Tibial nerve (tissue), 4 donors: ENCODE results near the gene SLC22A12. TPM values are rescaled to one million over a fixed set of nuclear protein-coding genes. Genes with fewer than 3 reads are reported as not detected.

ENCODE experiments used
- DNase-seq, 2 donors: peaks; one replicate each; pipeline ENCODE4 v3.0.0-alpha.2; 2019; ENCODE audit warnings: low spot score in 2 of 2
- H3K27ac ChIP-seq, 4 donors: fragments of 200-600 bp; sonication (generic) in 3 of 4; one replicate each; pipeline ENCODE4 v1.5.1; 2017 to 2019; ENCODE audit warnings: mild to moderate bottlenecking in 1 of 4
- H3K27me3 ChIP-seq, 2 donors: fragments of 200-600 bp; sonication (generic) in 1 of 2; one replicate each; pipeline versions ENCODE4 v1.5.1 to v1.6.0; 2017 to 2019
- H3K36me3 ChIP-seq, 3 donors: fragments of 200-600 bp; sonication (generic); one replicate each; pipeline ENCODE4 v1.5.1; 2018 to 2019
- H3K4me1 ChIP-seq, 4 donors: fragments of 200-600 bp; sonication (generic) in 3 of 4; one replicate each; pipeline ENCODE4 v1.5.1; 2017 to 2019
- H3K4me3 ChIP-seq, 4 donors: fragments of 200-600 bp; sonication (generic) in 3 of 4; one replicate each; pipeline ENCODE4 v1.5.1; 2017 to 2019; ENCODE audit warnings: mild to moderate bottlenecking in 1 of 4, moderate library complexity in 1 of 4
- H3K9me3 ChIP-seq, 4 donors: fragments of 200-600 bp; sonication (generic) in 3 of 4; one replicate each; pipeline ENCODE4 v1.5.1; 2017 to 2019
- CTCF ChIP-seq, 5 experiments: fragments of 200-600 bp in 3 of 5; fragments of 450-650 bp in 2 of 5; sonication (generic) in 3 of 5; IDR thresholded peaks; one replicate each; pipeline ENCODE4 v1.5.1; 2016 to 2019; ENCODE audit warnings: antibody characterized with exemption in 5 of 5, mild to moderate bottlenecking in 3 of 5, moderate library complexity in 2 of 5
- EP300 ChIP-seq, 2 donors: sonication (generic); formaldehyde crosslinking; IDR thresholded peaks; one replicate each; pipeline ENCODE4 v1.6.1; 2017; ENCODE audit warnings: antibody characterized with exemption in 2 of 2, mild to moderate bottlenecking in 1 of 2
- POLR2A ChIP-seq, 2 donors: fragments of 450-650 bp; IDR thresholded peaks; one replicate each; pipeline ENCODE4 v1.6.1; 2017; ENCODE audit warnings: antibody characterized with exemption in 2 of 2, mild to moderate bottlenecking in 2 of 2, moderate library complexity in 2 of 2
- WGBS, 2 donors: methylation state at CpG; one replicate each; pipeline ENCODE4 v1.1.5; 2018; 5-methylcytosine and 5-hydroxymethylcytosine counted together
- total RNA-seq, 4 donors: library from RNA; depleted of rRNA; stranded (reverse); fragments of >200 nt; gene quantifications; one replicate each; pipeline ENCODE4 v1.1.0, GENCODE V29; 2016

The SLC22A12 gene
- total RNA-seq, 4 donors from 2014 or later, result 0.30 TPM; not detected in 3

- no peak for DNase-seq
Measured at GRCh38 chr11:64566915-64567891, 23.8 kb upstream of the SLC22A12 start.

GRCh38 chr11:64568041-64568571 is 22.9 kb upstream of the SLC22A12 start:
- no peaks in the 10 kb centered on the region for H3K36me3 ChIP-seq
- H3K4me3 ChIP-seq, result no peak overlapping the region
- no peaks in the 10 kb centered on the region for H3K27me3 ChIP-seq
- WGBS, 2 donors, result 81 to 83% methylated on average over 27 to 31 of the region's 34 CpGs
- DNase-seq, result no peak
- H3K9me3 ChIP-seq, result no peaks in the 10 kb centered on the region
- no peak for TF ChIP-seq POLR2A (IDR thresholded peaks at IDR 0.05)
- no peak for TF ChIP-seq CTCF (IDR thresholded peaks at IDR 0.05)
- no peak for TF ChIP-seq EP300 (IDR thresholded peaks at IDR 0.05)
- peaks cover 0 to 14% (median 7%) of the 10 kb centered on the region in 4 donors for H3K4me1 ChIP-seq
- no peak overlapping the region for H3K27ac ChIP-seq

More at GRCh38 chr11:64566915-64567891, 23.8 kb upstream of the SLC22A12 start:
- Histone ChIP-seq H3K36me3 (no peaks in the 10 kb centered on the region), H3K4me1 (peaks cover 0 to 14% (median 7%) of the 10 kb centered on the region in 4 donors), H3K4me3 (no peak overlapping the region), H3K27me3 (no peaks in the 10 kb centered on the region), H3K27ac (peak overlapping the region in 1 of 4 donors; percentile 14), H3K9me3 (no peaks in the 10 kb centered on the region)
- TF ChIP-seq EP300 (IDR thresholded peaks at IDR 0.05) (no peak), POLR2A (IDR thresholded peaks at IDR 0.05) (no peak), CTCF (IDR thresholded peaks at IDR 0.05) (no peak)
- WGBS, 2 donors, result 70 to 71% methylated on average over 30 of the region's 30 CpGs

- H3K27me3 ChIP-seq, result no peaks in the 10 kb centered on the region
- no peak for DNase-seq
- H3K36me3 ChIP-seq, result no peaks in the 10 kb centered on the region
- WGBS, 2 donors, result 76 to 90% methylated on average over 6 to 7 of the region's 8 CpGs
- TF ChIP-seq POLR2A (IDR thresholded peaks at IDR 0.05) (no peak), EP300 (IDR thresholded peaks at IDR 0.05) (no peak)
- no peak overlapping the region for H3K27ac ChIP-seq
- no peak overlapping the region for H3K4me3 ChIP-seq
- peaks cover 0 to 14% (median 7%) of the 10 kb centered on the region in 4 donors for H3K4me1 ChIP-seq
- no peaks in the 10 kb centered on the region for H3K9me3 ChIP-seq
Measured at GRCh38 chr11:64568584-64569140, 22.4 kb upstream of the SLC22A12 start.

GRCh38 chr11:64569300-64569970 is 21.6 kb upstream of the SLC22A12 start:
- WGBS, 2 donors, result 88 to 90% methylated on average over 8 of the region's 8 CpGs
- TF ChIP-seq CTCF (IDR thresholded peaks at IDR 0.05) (no peak), POLR2A (IDR thresholded peaks at IDR 0.05) (no peak), EP300 (IDR thresholded peaks at IDR 0.05) (no peak)
- no peaks in the 10 kb centered on the region for H3K9me3 ChIP-seq
- no peak overlapping the region for H3K4me3 ChIP-seq
- no peaks in the 10 kb centered on the region for H3K27me3 ChIP-seq
- H3K27ac ChIP-seq, result no peak overlapping the region
- DNase-seq, result no peak
- peaks cover 0 to 14% (median 7%) of the 10 kb centered on the region in 4 donors for H3K4me1 ChIP-seq
- no peaks in the 10 kb centered on the region for H3K36me3 ChIP-seq

GRCh38 chr11:64570341-64570740 is 20.7 kb upstream of the SLC22A12 start:
- 87 to 89% methylated on average over 3 of the region's 3 CpGs for WGBS, 2 donors
- Histone ChIP-seq H3K27ac (no peak overlapping the region), H3K27me3 (no peaks in the 10 kb centered on the region), H3K4me1 (peaks cover 0 to 14% (median 7%) of the 10 kb centered on the region in 4 donors), H3K4me3 (no peak overlapping the region), H3K9me3 (no peaks in the 10 kb centered on the region), H3K36me3 (no peaks in the 10 kb centered on the region)
- no peak for TF ChIP-seq POLR2A (IDR thresholded peaks at IDR 0.05)
- no peak for TF ChIP-seq CTCF (IDR thresholded peaks at IDR 0.05)
- DNase-seq, result no peak
